AG04450 (cell line): Measurements from ENCODE around the gene IQGAP1. TPM values are rescaled to one million over a fixed set of nuclear protein-coding genes. Genes with fewer than 3 reads are reported as not detected.
A peak's percentile ranks its signal among the peaks of the same experiment; 100 is the strongest.

ENCODE experiments used
- CTCF ChIA-PET: fragments of 300-600, 350-600 bp; formaldehyde crosslinking; extraction: SDS; loops from one replicate; lab custom pipeline; 2022; ENCODE audit warnings: antibody characterized with exemption, inconsistent platforms; lab: Charles Lee
- POLR2A ChIA-PET: fragments of 350-600 bp; formaldehyde crosslinking; extraction: SDS; loops from one replicate; lab custom pipeline; 2021; ENCODE audit warnings: antibody characterized with exemption, inconsistent platforms; lab: Yijun Ruan, JAX
- DNase-seq: peaks from one replicate; pipeline ENCODE4 v3.0.0-alpha.2; 2011; ENCODE audit warnings: low read depth, low spot score
- H3K27ac ChIP-seq: one replicate; pipeline ENCODE4 v1.5.1; 2012; ENCODE audit warnings: low read depth, low read length, control low read depth
- H3K27me3 ChIP-seq: one replicate; pipeline ENCODE4 v1.6.0; 2012; ENCODE audit warnings: low read length; ENCODE audit not compliant: control insufficient read depth, insufficient read depth
- H3K4me3 ChIP-seq: 2 replicates; pipeline ENCODE4 v1.5.1; 2011; ENCODE audit warnings: mild to moderate bottlenecking, low read depth, low read length, control low read depth
- H3K9me3 ChIP-seq: 2 replicates; pipeline ENCODE4 v1.5.1; 2012; ENCODE audit warnings: low read length; ENCODE audit not compliant: control insufficient read depth, insufficient read depth
- CTCF ChIP-seq: IDR thresholded peaks from 2 replicates; pipeline ENCODE4 v1.5.1; 2011; ENCODE audit warnings: low read depth, low read length, control low read depth, inconsistent platforms
- polyA plus RNA-seq: library from polyadenylated mRNA; depleted of rRNA; stranded (reverse); fragments of >200 nt; gene quantifications from 2 replicates; pipeline ENCODE4 v1.2.3, GENCODE V29; 2011

The IQGAP1 gene
- polyA plus RNA-seq, 1 experiment: 170 TPM

DNA sequence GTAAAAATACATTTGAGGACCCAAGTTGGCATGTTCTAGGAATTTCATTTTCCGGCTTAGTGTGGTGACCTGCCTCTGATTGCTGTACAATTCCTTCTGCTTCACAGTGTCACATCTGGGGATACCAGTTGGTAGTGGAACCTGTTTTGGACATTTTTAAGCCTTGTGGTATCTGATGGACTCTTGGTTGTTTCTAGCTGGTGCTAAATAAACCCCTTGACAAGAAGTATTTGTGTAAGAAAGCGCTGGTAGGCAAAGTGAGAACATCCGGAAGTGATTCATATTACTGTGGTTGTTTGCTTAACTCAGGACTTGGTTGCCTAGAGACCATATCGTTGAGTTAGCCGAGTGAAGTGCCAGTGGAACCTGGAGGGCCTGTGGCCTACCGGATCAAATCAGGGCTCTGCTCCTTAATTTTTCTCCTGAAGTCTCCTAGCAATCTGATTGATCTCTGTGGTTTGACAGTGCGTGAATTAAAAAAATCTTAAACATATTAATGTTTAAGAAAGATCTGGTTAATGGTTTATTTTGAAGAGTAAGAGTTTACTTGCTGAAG, 12.8 kb downstream of the IQGAP1 start:
- CTCF ChIA-PET: interaction anchor here (1.1 to 1.2 kb wide), 2 partner anchors 13 to 81 kb away, joined by 5 to 6 read pairs; partner anchors contain the start of gene IQGAP1

DNA sequence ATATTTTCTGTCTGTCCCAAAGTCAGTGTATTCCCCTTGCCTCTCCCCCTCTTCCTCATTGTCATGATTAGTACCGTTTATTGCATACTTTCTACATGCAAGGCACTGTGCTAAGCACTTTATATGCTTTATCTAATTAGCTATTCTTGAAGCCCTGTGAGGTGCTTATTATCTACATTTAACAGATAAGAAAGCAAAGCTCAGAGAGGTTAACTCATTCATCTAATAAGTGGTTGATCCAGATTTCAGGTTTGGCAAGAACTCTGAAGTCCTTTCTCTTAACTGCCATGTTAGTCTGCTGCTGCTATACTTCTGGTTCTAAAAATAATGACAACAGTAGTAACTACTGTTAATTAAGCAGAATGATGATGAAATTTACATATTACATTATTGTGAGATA, 13.5 kb downstream of the IQGAP1 start:
- POLR2A ChIA-PET: interaction anchor here (0.7 kb wide), 1 partner anchor 12 kb away, joined by 3 read pairs; no protein-coding TSS in a partner anchor
- Histone ChIP-seq H3K27me3 (no peaks in the 10 kb centered on the region), H3K27ac (no peak overlapping the region)

More for the DNA sequence above, 12.8 kb downstream of the IQGAP1 start:
- Histone ChIP-seq H3K27me3 (no peaks in the 10 kb centered on the region), H3K27ac (peak overlapping the region; percentile 77), H3K9me3 (no peaks in the 10 kb centered on the region), H3K4me3 (no peak overlapping the region; the same call in 1 of the 2 replicates)
- POLR2A ChIA-PET: no interaction called here
- TF ChIP-seq CTCF: no peak
- DNase-seq: peak; percentile 81

DNA sequence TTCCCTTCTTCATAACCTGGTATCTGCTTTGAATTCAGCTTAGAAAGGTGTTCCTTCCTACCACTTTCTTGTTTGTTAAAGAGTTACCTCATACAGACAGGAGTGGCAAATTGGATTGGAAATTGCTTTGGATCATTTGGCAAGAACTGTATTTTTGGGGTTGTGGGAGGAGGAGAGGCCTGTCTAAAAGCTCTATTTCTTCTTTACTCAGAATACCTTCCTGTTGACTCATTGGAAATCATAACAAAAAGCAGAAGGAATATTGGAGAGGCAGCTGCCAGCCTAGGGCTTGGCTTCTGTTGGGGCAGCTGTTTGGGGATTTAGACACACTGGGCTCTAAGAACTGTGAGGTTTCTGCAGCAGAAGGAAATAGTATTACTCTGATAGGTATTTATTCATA, 14.2 kb downstream of the IQGAP1 start:
- no peak overlapping the region for H3K4me3 ChIP-seq
- peak; percentile 56 for DNase-seq
- H3K9me3 ChIP-seq: no peaks in the 10 kb centered on the region
- ChIA-PET POLR2A (interaction anchor here (0.7 to 1.6 kb wide), 5 partner anchors 11 to 18 kb away, joined by 3 to 6 read pairs (median 3); partner anchors contain the start of gene IQGAP1), CTCF (interaction anchor here (1.4 kb wide), 1 partner anchor 83 kb away, joined by 4 read pairs; no protein-coding TSS in a partner anchor)
- H3K27ac ChIP-seq: peak overlapping the region; percentile 53
- H3K27me3 ChIP-seq: no peaks in the 10 kb centered on the region
- TF ChIP-seq CTCF: no peak

More for the DNA sequence above, 13.5 kb downstream of the IQGAP1 start:
- CTCF ChIA-PET: no interaction called here
- Histone ChIP-seq H3K4me3 (no peak overlapping the region), H3K9me3 (no peaks in the 10 kb centered on the region)
- TF ChIP-seq CTCF: no peak
- no peak for DNase-seq

DNA sequence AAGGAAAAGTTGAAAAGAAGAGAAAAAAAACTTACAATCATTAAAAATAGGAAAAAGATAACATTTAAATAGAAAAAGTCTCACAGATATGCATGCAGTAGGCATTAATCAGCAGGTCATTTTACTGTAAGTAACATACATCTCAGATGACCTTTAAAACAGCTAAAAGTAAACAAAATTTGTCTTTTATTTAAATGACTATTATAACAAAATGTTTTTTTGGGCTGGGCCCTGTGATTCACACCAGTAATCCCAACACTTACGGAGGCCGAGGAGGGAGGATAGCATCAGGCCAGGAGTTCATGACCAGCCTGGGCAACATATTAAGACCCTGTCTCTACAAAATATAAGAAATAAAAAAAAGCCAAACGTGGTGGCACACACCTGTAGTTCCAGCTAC, 14.7 kb downstream of the IQGAP1 start:
- ChIA-PET CTCF (interaction anchor here (1.4 kb wide), 1 partner anchor 83 kb away, joined by 4 read pairs; no protein-coding TSS in a partner anchor), POLR2A (interaction anchor here (0.7 to 1.6 kb wide), 4 partner anchors 10 to 17 kb away, joined by 3 to 6 read pairs (median 4); partner anchors contain the start of gene IQGAP1)
- no peak overlapping the region for H3K4me3 ChIP-seq
- H3K27me3 ChIP-seq: no peaks in the 10 kb centered on the region
- no peak for DNase-seq
- H3K27ac ChIP-seq: peak overlapping the region; percentile 22
- no peak for TF ChIP-seq CTCF
- H3K9me3 ChIP-seq: no peaks in the 10 kb centered on the region

GRCh38 chr15:90405055-90405607, 17.1 kb downstream of the IQGAP1 start:
- no peak overlapping the region for H3K27ac ChIP-seq
- CTCF ChIA-PET: interaction anchor here (1.3 kb wide), 1 partner anchor 85 kb away, joined by 4 read pairs; no protein-coding TSS in a partner anchor
- H3K9me3 ChIP-seq: peaks cover 2% of the 10 kb centered on the region; the same call in 1 of the 2 replicates
- no peaks in the 10 kb centered on the region for H3K27me3 ChIP-seq
- POLR2A ChIA-PET: no interaction called here
- TF ChIP-seq CTCF: no peak
- no peak for DNase-seq
- no peak overlapping the region for H3K4me3 ChIP-seq
